Transverse colon (tissue), 4 donors: Measurements from ENCODE around the gene SGO2. TPM values are rescaled to one million over a fixed set of nuclear protein-coding genes. Genes with fewer than 3 reads are reported as not detected.

Source experiments
- DNase-seq: peaks from one replicate; pipeline ENCODE4 v3.0.0-alpha.2; 2019
- H3K27ac ChIP-seq, 4 donors: fragments of 200-600 bp; sonication (generic); 2 replicates each; pipeline ENCODE4 v1.5.1; 2016 to 2018; ENCODE audit warnings: inconsistent platforms in 4 of 4
- H3K27me3 ChIP-seq: fragments of 200-600 bp; sonication (generic); 2 replicates; pipeline ENCODE4 v1.5.1; 2017; ENCODE audit warnings: inconsistent platforms
- H3K36me3 ChIP-seq, 4 donors: fragments of 200-600 bp; sonication (generic); 2 replicates each; pipeline ENCODE4 v1.5.1; 2017 to 2019; ENCODE audit warnings: inconsistent platforms in 4 of 4
- H3K4me1 ChIP-seq, 4 donors: fragments of 200-600 bp; sonication (generic); 2 replicates each; pipeline ENCODE4 v1.5.1; 2017 to 2020; ENCODE audit warnings: inconsistent platforms in 4 of 4
- H3K4me3 ChIP-seq, 4 donors: fragments of 200-600 bp; sonication (generic); 1 replicate in 1 of 4; 2 replicates in 3 of 4; pipeline versions ENCODE4 v1.5.1 to v1.6.1; 2017 to 2019; ENCODE audit warnings: inconsistent platforms in 4 of 4
- H3K9me3 ChIP-seq, 2 donors: fragments of 200-600 bp; sonication (generic); 2 replicates each; pipeline ENCODE4 v1.5.1; 2017 to 2019; ENCODE audit warnings: inconsistent platforms in 2 of 2
- CTCF ChIP-seq, 5 experiments: fragments of 200-600 bp in 3 of 5; fragments of 450-650 bp in 2 of 5; sonication (generic) in 3 of 5; IDR thresholded peaks; 1 replicate in 2 of 5; 2 replicates in 3 of 5; pipeline ENCODE4 v1.5.1; 2016 to 2017; ENCODE audit warnings: antibody characterized with exemption in 5 of 5, inconsistent platforms in 3 of 5, mild to moderate bottlenecking in 2 of 5, moderate library complexity in 1 of 5
- EP300 ChIP-seq: sonication (generic); formaldehyde crosslinking; IDR thresholded peaks from one replicate; pipeline ENCODE4 v1.6.1; 2017; ENCODE audit warnings: antibody characterized with exemption, low read depth
- POLR2A ChIP-seq: fragments of 450-650 bp; IDR thresholded peaks from one replicate; pipeline ENCODE4 v1.6.1; 2016; ENCODE audit warnings: antibody characterized with exemption, mild to moderate bottlenecking, moderate library complexity
- POLR2AphosphoS5 ChIP-seq, 3 donors: sonication (generic); formaldehyde crosslinking; IDR thresholded peaks; one replicate each; pipeline ENCODE4 v1.6.1; 2016; ENCODE audit warnings: antibody characterized with exemption in 3 of 3
- WGBS, 2 donors: methylation state at CpG; one replicate each; pipeline ENCODE4 v1.1.5; 2018; ENCODE audit warnings: low coverage in 1 of 2; 5-methylcytosine and 5-hydroxymethylcytosine counted together
- in situ Hi-C, 4 donors: fragments of 200-750 bp; cut with MboI; loops; one replicate each; pipeline versions ENCODE4 v1.15.0 to v1.15.1; 2017; ENCODE audit warnings: low sequenced_read_pairs in 3 of 4, low pct_ligation_motif_present in 1 of 4, low pct_unique_long_range_greater_than_20kb in 1 of 4
- intact Hi-C: fragments of 100-400 bp; cut with DNase I; formaldehyde crosslinking; loops from one replicate; pipeline ENCODE4 v1.15.1; 2023; ENCODE audit warnings: low total_unique reads
- total RNA-seq, 4 donors: library from RNA; depleted of rRNA; stranded (reverse); fragments of >200 nt; gene quantifications; one replicate each; pipeline ENCODE4 v1.1.0, GENCODE V29; 2016

SGO2 gene
- total RNA-seq, 4 donors from 2014 or later: 0.75 to 4.8 (median 2.9) TPM

DNA sequence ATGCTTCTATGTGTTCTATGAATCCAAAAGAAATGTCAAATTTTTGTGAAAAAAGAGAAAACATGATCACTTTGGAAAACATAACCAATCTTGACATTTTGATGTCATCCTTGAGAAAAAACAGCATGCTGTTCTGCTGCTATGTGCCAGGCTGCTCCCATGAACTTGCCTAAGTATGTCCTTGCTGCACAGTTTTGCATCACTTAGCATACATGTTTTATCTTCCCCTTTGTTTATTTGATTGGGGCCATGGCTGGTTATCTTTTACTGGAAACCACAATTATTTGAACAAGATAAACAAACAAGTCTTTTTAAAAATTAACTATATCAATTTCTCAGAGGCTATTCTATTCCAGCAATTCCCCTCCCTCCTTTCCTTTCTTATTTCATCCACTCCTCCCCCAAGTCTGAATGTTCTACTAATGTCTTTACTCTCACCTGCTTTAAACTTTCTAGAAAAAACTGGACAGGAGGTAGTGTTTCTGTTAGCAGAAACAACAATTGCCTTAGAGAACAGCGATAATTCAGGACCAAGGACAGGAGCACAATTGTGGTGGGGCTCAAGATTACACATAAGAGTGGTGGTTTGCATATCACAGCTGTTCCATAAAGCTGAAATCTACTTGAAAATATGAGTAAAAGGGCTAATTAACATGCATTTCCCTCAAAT is 66.5 kb downstream of the SGO2 start:
- H3K27ac ChIP-seq: no peak overlapping the region
- no peak overlapping the region for H3K4me3 ChIP-seq
- DNase-seq: no peak
- intact Hi-C loops (no loop called here), in situ Hi-C loops (no loop called here)
- H3K9me3 ChIP-seq: no peaks in the 10 kb centered on the region
- H3K27me3 ChIP-seq: no peaks in the 10 kb centered on the region
- 70 to 83% methylated on average over 1 of the region's 1 CpG for WGBS, 2 donors
- TF ChIP-seq CTCF (IDR thresholded peaks at IDR 0.05) (no peak), EP300 (no peak), POLR2AphosphoS5 (IDR thresholded peaks at IDR 0.05) (no peak), POLR2A (no peak)
- H3K4me1 ChIP-seq: peaks cover 0 to 18% (median 3%) of the 10 kb centered on the region in 4 donors
- H3K36me3 ChIP-seq: no peaks in the 10 kb centered on the region

- in situ Hi-C loops (no loop called here), intact Hi-C loops (no loop called here)
- Histone ChIP-seq H3K27me3 (no peaks in the 10 kb centered on the region), H3K4me1 (peaks cover 0 to 18% (median 3%) of the 10 kb centered on the region in 4 donors), H3K9me3 (no peaks in the 10 kb centered on the region), H3K36me3 (no peaks in the 10 kb centered on the region), H3K27ac (no peak overlapping the region), H3K4me3 (no peak overlapping the region)
- DNase-seq: no peak
- no peak for TF ChIP-seq POLR2AphosphoS5 (IDR thresholded peaks at IDR 0.05)
- TF ChIP-seq CTCF (IDR thresholded peaks at IDR 0.05): no peak
- 20 to 72% methylated on average over 1 of the region's 1 CpG for WGBS, 2 donors
Observed at GRCh38 chr2:200593905-200594304, 67.9 kb downstream of the SGO2 start.

GRCh38 chr2:200595913-200596312 is 69.9 kb downstream of the SGO2 start:
- Histone ChIP-seq H3K4me1 (peaks cover 0 to 18% (median 3%) of the 10 kb centered on the region in 4 donors), H3K36me3 (no peaks in the 10 kb centered on the region), H3K4me3 (no peak overlapping the region), H3K9me3 (no peaks in the 10 kb centered on the region), H3K27ac (peak overlapping the region; percentile 23 to 64 (median 52)), H3K27me3 (no peaks in the 10 kb centered on the region)
- TF ChIP-seq POLR2A: no peak
- no peak for TF ChIP-seq CTCF (IDR thresholded peaks at IDR 0.05)
- no peak for TF ChIP-seq POLR2AphosphoS5 (IDR thresholded peaks at IDR 0.05)
- no peak for TF ChIP-seq EP300
- in situ Hi-C loops (no loop called here), intact Hi-C loops (no loop called here)
- DNase-seq: no peak
- WGBS, 2 donors: 58% methylated on average over 3 of the region's 3 CpGs; no CpG with 5 or more reads in 1 of the 2 donors

DNA sequence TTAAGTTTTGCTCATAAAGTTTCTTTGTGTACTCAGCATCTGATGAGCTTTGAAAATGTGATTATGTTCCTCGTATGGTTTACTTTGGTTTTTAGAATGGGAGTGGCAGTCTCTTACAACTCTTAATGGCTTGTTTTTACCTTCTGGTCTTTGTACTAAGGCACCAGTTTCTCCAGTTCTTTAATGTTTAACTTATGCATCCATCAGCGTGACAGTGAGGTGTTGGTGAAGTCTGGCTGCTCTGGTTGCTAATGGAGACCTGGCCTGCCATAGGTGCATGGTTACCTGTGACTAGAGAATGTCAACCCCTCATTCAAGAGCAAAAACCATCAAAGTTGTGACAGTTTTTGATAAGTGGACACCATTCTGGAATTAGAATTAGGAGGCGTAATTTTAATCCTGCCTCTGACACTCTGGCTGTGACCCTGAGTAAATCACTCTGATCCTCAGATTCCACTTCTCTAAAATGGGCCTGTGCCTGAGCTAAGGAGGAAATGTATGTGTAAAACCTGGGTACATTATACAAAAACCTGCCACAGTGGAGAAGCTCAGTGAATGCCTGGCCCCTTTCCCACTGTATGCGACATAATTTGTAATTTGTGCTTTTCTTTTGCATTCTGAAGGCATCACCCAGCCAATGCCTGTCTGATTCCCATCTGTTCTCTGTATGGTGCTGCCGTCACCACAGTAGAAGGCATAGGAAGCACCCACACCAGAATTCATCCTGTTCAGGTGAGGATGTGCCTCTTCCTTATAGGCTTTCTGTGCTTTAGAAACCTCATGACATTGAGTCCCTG is 71.0 kb downstream of the SGO2 start:
- in situ Hi-C loops: no loop called here
- Histone ChIP-seq H3K9me3 (no peaks in the 10 kb centered on the region), H3K36me3 (no peaks in the 10 kb centered on the region), H3K27me3 (no peaks in the 10 kb centered on the region), H3K4me1 (peaks cover 0 to 17% (median 3%) of the 10 kb centered on the region in 4 donors), H3K4me3 (no peak overlapping the region), H3K27ac (peak overlapping the region; percentile 26 to 64 (median 52))
- WGBS, 2 donors: 62 to 67% methylated on average over 4 to 5 of the region's 5 CpGs
- DNase-seq: no peak
- no peak for TF ChIP-seq EP300
- TF ChIP-seq CTCF (IDR thresholded peaks at IDR 0.05): no peak
- no peak for TF ChIP-seq POLR2A
- no peak for TF ChIP-seq POLR2AphosphoS5 (IDR thresholded peaks at IDR 0.05)
- intact Hi-C loops: no loop called here
